Stimulated activated CD4-positive, alpha-beta T cell treated with anti-CD3 and anti-CD28 coated beads, Interleukin-4, amount 100 ng/mL, for 24 hours (primary cell): ENCODE measurements around the gene MSLN.
A peak's percentile ranks its signal among the peaks of the same experiment; 100 is the strongest.

Experiments used
- DNase-seq: peaks from one replicate; pipeline ENCODE4 v3.0.0-alpha.2; 2020

MSLN gene

DNA sequence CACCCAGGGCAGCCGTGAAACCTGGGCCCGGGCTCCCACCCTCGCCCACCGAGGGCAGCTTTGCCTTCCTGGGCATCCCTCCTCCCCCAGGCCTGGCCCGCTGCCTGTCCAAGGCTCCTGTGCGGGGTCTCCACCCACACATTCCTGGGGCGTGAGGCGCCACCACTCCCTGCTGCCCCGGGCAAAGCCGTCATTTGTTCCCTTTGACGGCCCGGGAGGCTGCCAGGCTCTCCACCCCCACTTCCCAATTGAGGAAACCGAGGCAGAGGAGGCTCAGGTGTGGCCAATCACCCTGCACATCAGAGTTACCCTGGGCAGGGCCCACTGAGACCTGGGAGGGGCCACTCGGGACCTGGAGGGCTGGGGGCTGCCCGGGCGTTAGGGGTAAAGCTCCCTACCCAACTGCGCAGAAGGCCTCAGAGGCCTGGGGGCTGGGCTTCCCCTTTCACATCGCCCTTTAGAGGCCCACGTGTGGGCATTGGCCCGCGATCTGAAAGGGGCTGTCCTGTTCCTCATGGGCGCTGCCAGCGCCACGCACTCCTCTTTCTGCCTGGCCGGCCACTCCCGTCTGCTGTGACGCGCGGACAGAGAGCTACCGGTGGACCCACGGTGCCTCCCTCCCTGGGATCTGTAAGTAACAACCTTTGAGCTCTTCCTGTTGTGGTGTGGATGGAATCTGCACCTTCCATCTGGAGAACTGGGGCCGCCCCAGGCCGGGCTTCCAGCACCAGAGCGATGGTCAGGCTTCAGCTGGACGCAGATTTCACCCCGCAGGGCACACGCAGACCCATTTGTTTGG, at the start of gene MSLN:
Gene MSLN (plus strand): TSS at position 190 of the 799 bp plus-strand sequence. CDS start 1,947 bp downstream, outside the sequence.
- DNase-seq, result no peak

DNA sequence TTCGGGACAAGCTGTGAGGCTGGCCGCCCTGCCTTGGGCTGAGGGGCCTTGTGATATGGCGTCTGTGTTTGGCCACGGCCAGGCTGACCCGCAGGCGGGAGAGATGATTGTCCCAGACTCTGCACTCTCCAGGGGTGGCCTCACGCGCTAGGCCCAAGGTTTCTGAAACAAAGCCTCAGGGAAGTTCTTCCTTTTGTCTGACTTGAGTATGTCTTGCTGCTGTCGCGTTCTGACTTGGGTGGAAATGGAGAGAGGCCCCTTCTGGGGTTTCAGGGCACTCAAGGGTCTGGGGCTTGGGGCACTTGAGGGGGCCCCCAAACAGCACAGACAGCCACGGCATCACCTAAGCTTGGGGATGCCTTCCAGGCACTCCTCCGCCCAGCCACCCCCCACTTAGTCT, 49.5 kb upstream of the MSLN start:
- DNase-seq, result no peak

DNA sequence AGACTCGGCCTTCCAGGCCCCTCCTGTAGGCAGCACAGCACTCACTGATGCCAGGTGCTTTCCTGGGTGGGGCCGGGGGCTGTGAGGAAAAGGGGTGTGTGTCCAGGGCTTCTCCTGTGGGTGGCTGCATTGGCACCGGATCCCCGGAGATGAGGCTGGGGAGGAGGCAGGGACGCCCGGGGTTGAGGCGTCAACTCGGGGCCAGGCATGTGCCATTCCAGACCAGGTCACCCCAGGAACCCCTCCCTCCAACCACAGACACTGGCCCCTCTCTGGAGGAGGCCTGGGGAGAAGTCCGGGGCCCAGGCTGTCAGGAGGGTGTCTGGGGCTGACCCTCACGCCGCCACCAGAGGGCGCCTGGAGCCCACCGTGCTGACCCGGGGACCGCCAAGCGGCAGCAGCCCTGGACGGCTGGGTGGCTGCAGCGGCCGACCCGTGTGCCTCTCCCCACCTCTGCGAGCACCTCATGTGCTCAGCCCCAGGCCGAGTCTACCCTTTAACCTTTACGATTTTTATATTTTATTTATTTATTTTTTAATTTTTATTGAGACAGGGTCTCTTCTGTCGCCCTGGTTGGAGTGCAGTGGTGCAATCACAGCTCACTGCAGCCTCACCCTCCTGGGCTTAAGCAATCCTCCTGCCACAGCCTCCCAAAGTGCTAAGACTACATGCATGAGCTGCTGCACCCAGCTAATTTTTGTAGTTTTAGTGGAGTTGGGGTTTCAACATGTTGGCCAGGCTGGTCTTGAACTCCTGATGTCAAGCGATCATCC, 48.8 kb upstream of the MSLN start:
- DNase-seq, result peak; percentile 83

DNA sequence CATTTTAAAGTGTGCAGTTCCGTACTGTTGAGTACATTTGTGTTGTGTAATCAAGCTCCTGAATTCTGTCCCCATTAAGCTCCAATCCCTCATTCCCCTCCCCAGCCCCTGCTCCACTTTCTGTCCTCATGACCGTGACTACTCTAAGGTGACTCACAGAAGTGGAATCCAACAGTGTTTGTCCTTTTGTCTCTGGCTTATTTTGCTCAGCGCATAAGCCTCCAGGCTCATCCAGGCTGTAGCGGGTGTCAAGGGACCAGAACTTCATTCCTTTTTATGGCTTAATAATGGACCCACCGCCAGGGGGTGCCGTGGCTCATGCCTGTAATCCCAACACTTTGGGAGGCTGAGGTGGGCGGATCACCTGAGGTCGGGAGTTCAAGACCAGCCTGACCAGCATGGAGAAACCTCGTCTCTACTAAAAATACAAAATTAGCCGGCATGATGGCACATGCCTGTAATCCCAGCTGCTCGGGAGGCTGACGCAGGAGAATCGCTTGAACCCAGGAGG, 47.7 kb upstream of the MSLN start:
- DNase-seq, result peak; percentile 59

DNA sequence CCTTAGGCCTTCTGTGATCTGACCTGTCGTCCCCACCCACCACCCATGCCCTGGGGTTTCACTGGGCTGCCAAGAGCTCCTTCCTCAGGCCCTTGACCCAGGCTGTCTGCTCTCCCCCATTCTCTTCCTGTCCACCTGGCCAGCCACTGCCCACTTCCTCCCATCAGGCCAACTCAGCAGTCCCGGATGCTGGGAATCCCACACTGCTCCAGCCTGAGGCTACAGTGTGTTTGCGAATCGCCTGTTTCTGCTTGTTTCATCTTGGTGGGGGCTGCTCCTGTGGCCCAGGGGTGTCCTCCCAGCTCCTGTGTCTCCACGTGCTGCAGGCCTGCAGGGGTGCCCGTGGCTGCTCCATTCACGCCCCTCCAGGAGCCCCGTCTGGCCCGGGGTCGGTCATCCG, 46.5 kb upstream of the MSLN start:
- no peak for DNase-seq

DNA sequence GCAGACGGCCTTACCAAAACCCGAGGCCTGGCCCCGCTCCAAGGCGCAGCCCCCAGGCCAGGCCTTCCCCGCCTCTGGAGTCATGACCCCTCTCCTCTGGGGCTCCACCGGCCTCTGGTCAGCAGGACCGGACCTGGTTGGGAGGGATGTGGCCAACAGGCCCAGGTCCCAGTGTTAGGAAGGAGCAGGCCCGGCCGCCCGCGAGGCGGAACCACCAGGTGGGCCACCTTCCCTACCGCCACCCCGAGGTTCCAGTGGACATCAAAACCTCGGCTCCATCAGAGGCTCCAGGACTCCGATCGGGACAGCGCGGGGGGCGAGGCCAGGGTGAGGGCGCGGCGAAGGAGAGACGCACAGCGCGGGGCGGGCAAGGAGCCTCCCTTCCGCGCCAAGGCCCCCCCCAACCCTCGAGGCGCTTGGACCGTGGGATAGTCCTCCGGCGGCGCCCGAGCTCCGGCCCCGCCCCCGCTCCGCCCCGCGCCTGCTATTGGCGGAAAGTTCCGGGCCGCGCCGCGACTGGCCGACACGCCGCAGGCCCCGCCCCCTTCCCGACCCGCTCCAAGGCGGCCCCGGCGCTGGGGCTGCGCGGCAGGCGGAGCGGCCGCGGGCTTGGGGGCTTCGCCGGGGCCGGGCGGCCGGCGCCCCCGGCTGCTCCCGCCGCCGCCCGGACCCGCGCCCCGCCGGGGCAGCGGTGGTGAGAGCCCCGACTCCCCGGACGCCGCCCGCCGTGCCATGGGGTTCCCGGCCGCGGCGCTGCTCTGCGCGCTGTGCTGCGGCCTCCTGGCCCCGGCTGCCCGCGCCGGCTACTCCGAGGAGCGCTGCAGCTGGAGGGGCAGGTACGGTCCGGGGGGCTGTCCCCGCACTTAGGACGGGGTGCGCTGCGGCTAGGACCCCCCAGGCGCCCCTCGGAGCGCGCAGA, 45.7 kb upstream of the MSLN start, which contains the start of gene METRN:
Gene METRN (plus strand): TSS at position 561 of the 919 bp plus-strand sequence. CDS start 172 bp downstream, at position 733.
- DNase-seq, result peak; percentile 90

DNA sequence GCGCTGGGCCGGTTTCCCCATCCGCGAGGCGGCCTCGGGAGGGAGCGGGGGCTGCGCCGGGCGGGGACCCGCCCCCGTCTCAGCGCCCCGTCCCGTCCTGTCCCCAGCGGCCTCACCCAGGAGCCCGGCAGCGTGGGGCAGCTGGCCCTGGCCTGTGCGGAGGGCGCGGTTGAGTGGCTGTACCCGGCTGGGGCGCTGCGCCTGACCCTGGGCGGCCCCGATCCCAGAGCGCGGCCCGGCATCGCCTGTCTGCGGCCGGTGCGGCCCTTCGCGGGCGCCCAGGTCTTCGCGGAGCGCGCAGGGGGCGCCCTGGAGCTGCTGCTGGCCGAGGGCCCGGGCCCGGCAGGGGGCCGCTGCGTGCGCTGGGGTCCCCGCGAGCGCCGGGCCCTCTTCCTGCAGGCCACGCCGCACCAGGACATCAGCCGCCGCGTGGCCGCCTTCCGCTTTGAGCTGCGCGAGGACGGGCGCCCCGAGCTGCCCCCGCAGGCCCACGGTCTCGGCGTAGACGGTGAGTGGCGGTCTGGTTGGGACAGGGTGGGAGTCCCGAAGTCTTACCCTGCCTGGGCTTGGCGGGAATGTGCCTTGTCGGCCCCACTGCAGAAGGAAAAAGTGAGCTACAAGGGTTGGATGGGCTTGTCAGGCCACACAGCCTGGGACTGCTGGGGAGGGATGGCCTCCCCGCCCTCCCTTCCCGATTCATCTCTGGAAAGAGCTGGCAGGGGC, 44.9 kb upstream of the MSLN start:
- no peak for DNase-seq

DNA sequence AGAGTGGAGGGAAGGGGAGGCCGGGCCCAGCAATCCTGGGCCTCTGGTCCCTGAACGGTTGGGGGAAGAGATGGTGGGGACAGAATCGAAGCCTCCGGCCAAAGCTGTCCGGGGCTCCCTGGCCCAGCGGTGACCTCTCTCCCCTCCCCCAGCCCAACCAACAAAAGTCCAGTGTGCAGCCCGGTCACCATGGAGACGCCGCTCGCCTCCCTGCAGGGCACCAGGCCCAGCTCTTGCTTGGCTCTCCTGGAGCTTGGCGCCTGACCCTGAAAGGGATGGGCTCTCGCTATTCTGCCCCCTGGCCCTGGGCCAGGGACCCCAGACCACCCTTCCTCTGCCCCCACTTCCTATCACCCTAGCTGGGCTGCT, 44.4 kb upstream of the MSLN start:
- no peak for DNase-seq

DNA sequence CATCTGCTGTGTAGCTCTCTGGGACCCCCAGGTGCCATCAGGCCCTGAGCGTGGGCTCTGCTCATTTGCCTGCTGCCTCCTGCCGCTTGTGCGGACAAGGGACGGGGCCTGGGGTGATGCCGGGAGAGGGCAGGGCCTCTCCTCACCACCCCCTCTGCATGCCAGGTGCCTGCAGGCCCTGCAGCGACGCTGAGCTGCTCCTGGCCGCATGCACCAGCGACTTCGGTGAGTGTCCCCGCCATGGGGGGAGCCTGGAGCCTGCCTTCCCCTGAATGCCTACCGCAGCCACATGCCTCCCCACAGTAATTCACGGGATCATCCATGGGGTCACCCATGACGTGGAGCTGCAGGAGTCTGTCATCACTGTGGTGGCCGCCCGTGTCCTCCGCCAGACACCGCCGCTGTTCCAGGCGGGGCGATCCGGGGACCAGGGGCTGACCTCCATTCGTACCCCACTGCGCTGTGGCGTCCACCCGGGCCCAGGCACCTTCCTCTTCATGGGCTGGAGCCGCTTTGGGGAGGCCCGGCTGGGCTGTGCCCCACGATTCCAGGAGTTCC, 43.7 kb upstream of the MSLN start:
- no peak for DNase-seq

DNA sequence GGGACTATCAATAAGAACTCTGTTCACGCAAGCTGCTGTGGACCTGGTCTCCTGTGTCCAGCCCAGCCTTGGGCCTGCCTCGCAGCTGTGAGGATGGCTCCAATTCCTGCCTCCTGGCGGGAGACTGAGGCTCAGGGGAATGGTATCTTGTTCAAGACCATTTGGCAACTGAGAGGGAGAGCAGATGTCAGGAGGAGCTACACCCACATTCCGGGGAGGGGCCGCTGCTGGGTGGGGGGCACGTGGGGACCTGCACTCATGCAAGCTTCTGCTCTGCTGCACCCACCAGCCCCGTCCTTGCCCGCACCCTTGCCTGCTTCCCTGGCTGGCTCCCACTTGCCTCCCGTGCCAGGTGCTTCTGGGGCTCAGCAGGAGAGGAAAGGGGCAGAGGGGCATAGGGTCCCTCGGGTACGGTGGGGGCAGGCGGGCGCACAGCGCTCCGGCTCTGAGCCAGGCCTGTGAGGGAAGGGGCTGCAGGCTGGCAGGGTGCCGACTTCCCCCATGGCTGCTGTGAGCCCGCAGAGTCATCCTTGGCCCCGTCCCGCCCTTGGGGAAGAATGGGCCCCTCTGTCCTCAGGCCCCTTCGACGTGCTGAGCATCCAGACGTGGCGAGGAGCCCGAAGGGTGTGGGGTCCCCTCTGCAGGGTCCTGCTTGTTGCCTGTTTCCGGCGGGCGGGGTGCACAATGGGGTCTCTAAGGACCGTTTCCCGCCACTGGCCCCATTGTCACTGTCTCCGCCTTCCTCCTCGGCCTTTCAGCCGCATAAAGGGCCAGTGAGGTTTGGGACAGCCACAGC, 42.9 kb upstream of the MSLN start:
- DNase-seq, result no peak

DNA sequence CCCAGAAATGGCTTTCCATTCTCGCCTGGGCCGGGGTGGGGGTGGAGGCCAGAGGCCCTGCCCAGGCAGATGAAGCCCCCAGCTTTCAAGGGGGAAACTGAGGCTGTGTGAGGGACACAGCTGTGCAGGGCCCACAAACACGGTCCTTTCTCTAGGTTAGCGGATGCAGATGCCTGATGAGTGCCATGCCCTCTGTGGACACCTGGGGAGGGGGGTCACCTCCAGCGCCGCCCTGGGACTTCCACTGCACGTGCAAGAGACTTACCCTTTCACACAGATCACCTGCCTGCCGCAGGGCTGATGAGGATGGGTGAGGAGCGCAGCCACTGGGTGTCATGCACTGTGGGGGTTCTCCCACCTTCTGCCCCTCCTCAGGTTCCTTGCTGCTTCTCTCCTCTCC, 42.1 kb upstream of the MSLN start:
- DNase-seq, result no peak

DNA sequence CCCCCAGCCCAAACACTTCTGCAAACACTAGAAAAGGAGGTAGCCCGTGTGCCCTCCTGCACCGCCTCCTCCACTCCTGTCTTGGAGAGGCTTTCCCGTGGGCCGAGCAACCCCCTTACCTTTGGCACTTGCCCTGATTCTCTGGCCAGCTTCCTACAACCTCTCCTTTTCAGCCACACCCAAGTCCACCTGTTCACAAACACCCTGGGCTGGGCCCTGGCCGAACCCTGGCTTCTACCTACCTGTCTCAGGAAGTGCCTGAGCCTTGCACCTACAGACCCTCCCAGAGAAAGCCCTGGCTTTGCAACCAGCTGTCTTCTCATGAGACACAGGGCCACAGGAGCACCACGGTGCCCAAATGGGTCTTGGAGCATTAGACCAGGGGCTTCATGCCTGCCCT, 41.6 kb upstream of the MSLN start:
- no peak for DNase-seq

DNA sequence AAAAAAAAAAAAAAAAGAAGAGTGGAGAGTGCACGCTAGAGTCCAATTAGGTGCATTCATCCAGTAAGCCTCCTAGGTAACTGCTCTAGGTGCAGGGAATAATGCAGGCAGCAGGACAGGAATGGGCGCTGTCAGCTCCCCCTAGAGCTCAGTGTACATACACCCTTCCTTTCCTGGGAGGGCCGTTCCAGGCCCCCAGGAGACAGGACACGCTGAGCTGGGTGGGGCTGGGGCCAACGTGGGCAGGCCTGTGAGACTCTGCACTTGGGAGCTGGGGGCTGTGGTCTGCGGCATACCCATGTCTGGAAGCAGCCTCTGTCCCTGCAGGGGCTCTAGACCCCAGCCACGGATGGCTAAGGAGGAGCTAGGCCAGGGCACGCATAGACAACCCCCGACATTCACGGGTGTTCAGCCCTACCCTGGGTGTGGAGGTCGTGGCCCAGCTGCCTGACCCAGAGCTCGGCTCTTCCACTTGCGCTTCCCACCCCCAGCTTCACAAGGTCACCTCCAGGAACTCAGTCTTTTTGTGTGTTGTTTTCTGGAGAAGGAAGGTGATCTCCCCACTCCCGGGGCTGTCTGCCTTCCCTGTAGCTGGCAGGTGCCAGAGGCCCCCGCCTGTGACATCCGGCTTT, 40.6 kb upstream of the MSLN start:
- no peak for DNase-seq

DNA sequence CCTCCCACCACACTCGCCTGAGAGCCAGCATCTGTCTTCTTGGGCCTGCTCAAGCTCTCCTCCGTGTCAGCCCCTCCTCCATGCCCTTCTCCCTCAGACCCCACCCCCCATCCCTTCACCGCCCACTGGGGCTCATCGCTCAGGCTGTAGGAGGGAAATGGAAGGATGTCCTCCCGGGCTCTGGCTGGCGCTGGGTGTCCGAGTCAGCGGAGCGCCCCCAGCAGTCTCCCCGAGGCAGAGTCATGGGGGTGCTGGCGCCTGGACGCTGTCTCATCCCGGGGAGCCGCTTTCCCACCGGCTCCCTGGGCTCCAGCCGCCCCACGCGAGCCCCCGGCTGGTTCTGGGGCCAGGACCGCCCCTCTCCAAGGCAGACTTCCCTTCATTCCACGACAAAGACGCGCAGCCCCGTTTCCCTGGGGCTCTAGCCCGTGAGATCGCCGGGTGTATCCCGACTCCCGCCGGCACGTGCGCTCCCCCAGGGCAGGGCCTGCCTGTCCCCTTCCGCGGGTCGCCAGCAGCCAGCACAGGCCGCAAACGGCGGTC, 40.0 kb upstream of the MSLN start:
- DNase-seq, result peak; percentile 51

DNA sequence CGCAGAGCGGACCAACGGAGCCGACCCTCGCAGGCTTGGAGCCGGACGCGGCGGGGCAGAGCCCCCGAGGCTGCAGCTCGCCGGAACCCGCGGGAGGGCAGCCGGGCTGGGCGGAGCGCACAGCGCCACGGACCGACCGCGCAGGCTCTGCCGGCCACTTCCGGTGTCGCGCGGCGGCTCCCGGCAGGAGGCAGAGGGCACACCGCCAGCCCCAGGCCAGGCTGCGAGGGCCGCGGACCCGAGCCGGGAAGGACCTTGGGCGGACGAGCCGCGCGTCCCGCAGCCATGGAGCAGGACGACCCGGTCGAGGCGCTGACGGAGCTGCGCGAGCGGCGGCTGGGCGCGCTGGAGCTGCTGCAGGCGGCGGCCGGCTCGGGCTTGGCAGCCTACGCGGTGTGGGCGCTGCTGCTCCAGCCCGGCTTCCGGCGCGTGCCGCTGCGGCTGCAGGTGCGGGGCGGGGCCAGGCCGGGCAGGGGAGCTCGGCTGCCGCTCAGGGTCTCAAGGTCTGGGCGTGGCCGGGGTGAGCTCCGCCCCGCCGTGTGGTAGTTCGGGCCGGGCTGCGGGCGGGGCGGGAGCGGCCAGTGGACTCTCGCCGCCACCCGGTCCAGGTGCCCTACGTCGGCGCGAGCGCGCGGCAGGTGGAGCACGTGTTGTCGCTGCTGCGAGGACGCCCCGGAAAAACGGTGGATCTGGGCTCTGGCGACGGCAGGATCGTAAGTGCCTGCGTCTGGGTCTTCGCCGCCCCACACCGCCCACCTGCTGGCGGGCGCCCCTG, 39.4 kb upstream of the MSLN start, which contains the start of gene ANTKMT:
Gene ANTKMT (plus strand): TSS at position 157 of the 775 bp plus-strand sequence. CDS start 129 bp downstream, at position 286.
- peak; percentile 69 for DNase-seq

DNA sequence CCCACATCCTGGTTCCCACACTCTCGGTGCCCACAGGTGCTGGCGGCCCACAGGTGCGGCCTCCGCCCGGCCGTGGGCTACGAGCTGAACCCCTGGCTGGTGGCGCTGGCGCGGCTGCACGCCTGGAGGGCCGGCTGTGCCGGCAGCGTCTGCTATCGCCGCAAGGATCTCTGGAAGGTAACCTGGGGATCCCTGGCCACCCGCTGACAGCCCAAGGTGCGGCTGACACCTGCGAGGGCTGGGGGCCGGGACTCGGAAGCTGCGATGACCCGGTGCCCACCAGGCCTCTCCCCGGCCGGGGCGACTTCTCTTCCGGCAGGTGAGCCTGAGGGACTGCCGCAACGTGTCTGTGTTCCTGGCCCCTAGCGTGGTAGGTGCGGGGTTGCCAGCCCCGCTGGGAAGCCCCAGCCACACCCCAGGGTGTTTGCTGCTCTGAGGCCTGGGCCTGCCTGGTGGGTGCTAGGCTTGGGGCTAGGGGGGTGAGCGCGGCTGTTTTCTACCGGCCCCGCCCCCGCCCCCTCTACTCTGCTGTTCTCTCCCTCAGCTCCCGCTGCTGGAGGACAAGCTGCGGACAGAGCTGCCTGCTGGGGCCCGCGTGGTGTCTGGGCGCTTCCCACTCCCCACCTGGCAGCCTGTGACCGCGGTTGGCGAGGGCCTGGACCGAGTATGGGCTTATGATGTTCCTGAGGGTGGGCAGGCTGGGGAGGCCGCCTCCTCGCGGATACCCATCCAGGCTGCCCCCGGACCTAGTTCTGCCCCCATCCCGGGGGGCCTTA, 38.6 kb upstream of the MSLN start:
- no peak for DNase-seq

DNA sequence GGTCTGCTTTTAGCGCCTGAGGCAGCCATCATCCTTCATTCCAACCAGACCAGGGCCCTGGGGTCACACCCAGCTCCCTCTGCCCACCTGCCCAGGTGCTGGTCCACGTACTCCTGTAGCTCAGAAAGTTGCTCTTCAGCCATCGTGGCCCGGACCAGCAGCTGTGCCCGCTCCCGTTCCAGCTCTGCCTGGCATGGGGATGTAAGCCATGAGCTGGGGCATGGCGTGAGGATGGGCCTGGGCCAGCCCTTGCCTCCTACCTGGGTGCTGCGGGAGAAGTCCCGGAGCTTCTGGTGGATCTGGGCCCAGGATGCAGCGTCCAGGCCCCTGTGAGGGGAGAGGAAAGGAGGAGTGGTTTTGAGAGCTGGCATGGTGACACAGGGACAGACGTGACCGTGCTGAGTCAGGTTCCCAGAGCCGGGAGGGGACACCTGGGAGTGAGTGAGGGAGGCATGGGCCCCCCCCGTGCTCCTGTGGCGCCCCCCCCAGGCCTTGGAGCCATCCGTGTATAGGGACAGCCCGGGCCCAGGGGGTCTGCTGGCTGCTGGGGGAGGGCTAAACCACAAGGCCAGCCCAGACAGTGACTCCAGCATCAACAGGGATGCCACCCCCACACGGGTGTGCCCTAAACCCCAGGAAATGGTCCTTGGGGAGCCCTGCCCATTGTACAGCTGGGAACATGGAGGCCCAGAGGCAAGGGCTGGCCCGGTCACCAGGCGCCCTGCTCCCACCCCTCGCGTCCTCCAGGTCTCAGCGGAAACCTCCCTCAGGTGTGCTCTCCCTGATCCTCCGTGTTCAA, 37.5 kb upstream of the MSLN start:
- no peak for DNase-seq
